ENCODE data around the gene DPM3.
A peak's percentile ranks its signal among the peaks of the same experiment; 100 is the strongest.

- TF ChIP-seq, protein P1, sequence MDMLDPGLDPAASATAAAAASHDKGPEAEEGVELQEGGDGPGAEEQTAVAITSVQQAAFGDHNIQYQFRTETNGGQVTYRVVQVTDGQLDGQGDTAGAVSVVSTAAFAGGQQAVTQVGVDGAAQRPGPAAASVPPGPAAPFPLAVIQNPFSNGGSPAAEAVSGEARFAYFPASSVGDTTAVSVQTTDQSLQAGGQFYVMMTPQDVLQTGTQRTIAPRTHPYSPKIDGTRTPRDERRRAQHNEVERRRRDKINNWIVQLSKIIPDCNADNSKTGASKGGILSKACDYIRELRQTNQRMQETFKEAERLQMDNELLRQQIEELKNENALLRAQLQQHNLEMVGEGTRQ (CRISPR knock-in tag; IDR thresholded peaks at IDR 0.05), result no peak
- TF ChIP-seq, protein P2, sequence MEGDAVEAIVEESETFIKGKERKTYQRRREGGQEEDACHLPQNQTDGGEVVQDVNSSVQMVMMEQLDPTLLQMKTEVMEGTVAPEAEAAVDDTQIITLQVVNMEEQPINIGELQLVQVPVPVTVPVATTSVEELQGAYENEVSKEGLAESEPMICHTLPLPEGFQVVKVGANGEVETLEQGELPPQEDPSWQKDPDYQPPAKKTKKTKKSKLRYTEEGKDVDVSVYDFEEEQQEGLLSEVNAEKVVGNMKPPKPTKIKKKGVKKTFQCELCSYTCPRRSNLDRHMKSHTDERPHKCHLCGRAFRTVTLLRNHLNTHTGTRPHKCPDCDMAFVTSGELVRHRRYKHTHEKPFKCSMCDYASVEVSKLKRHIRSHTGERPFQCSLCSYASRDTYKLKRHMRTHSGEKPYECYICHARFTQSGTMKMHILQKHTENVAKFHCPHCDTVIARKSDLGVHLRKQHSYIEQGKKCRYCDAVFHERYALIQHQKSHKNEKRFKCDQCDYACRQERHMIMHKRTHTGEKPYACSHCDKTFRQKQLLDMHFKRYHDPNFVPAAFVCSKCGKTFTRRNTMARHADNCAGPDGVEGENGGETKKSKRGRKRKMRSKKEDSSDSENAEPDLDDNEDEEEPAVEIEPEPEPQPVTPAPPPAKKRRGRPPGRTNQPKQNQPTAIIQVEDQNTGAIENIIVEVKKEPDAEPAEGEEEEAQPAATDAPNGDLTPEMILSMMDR (IDR thresholded peaks at IDR 0.05 in 2 of 3, conservative IDR thresholded peaks at IDR 0.05 in 1 of 3; ENCODE audit: insufficient read depth in 2 of 3, low read depth in 1 of 3, low read length in 3 of 3), result no peak
- TF ChIP-seq PHF20 (IDR thresholded peaks at IDR 0.05; ENCODE audit: partially characterized antibody) (no peak), RAD21 (CRISPR knock-in tag; conservative IDR thresholded peaks at IDR 0.05 in 1 of 2, IDR thresholded peaks at IDR 0.05 in 1 of 2) (no peak), NR2C2 (CRISPR knock-in tag; IDR thresholded peaks at IDR 0.05) (no peak), NR2C2 (tag; IDR thresholded peaks at IDR 0.05) (peak; percentile 75), POLR2AphosphoS5 (IDR thresholded peaks at IDR 0.05; ENCODE audit: control insufficient read depth, insufficient read depth, low read depth, low read length) (no peak), TAF15 (IDR thresholded peaks at IDR 0.05; ENCODE audit: low read depth, low read length) (no peak)
These were observed 39.0 kb upstream of the DPM3 start for GRCh38 chr1:155179112-155180031.

All from K562 (cell line).